Ascending aorta (tissue), 2 donors: ENCODE measurements around the gene MAML2. TPM values are rescaled to one million over a fixed set of nuclear protein-coding genes. Genes with fewer than 3 reads are reported as not detected.
A peak's percentile ranks its signal among the peaks of the same experiment; 100 is the strongest.
"Not testable (repeated sequence)": the region's sequence is repeated elsewhere in the genome, so short reads cannot be mapped to it uniquely, and the experiment has no call there.

ENCODE experiments used
- DNase-seq, 2 donors: peaks; one replicate each; pipeline ENCODE4 v3.0.0-alpha.2; 2019; ENCODE audit warnings: low spot score in 2 of 2
- H3K27ac ChIP-seq, 2 donors: fragments of 200-600 bp; sonication (generic); one replicate each; pipeline ENCODE4 v1.5.1; 2016 to 2017; ENCODE audit warnings: mild to moderate bottlenecking in 1 of 2
- H3K27me3 ChIP-seq: fragments of 200-600 bp; sonication (generic); one replicate; pipeline ENCODE4 v1.5.1; 2017
- H3K36me3 ChIP-seq, 2 donors: fragments of 200-600 bp; sonication (generic); one replicate each; pipeline ENCODE4 v1.5.1; 2016
- H3K4me1 ChIP-seq, 2 donors: fragments of 200-600 bp; sonication (generic); one replicate each; pipeline ENCODE4 v1.5.1; 2016 to 2017; ENCODE audit warnings: mild to moderate bottlenecking in 1 of 2
- H3K4me3 ChIP-seq, 2 donors: fragments of 200-600 bp; sonication (generic); one replicate each; pipeline ENCODE4 v1.5.1; 2016 to 2017; ENCODE audit warnings: mild to moderate bottlenecking in 1 of 2
- H3K9me3 ChIP-seq, 2 donors: fragments of 200-600 bp; sonication (generic); one replicate each; pipeline ENCODE4 v1.5.1; 2016
- intact Hi-C: fragments of 100-400 bp; cut with DNase I; formaldehyde crosslinking; loops from one replicate; pipeline ENCODE4 v1.15.1; 2023
- total RNA-seq: library from RNA; depleted of rRNA; stranded (reverse); fragments of >200 nt; gene quantifications from one replicate; pipeline ENCODE4 v1.1.0, GENCODE V29; 2016
- TF ChIP-seq, protein P1 (sequence below), 3 experiments: fragments of 200-600 bp in 2 of 3; fragments of 450-650 bp in 1 of 3; sonication (generic) in 2 of 3; IDR thresholded peaks; one replicate each; pipeline ENCODE4 v1.5.1; 2016 to 2019; ENCODE audit warnings: antibody characterized with exemption in 3 of 3, mild to moderate bottlenecking in 1 of 3, moderate library complexity in 1 of 3

Gene MAML2
- total RNA-seq, 1 donor from 2014 or later, result 13.2 TPM

GRCh38 chr11:96189351-96189750 lies 153.6 kb downstream of the MAML2 start:
- intact Hi-C loops, result no loop called here

DNA sequence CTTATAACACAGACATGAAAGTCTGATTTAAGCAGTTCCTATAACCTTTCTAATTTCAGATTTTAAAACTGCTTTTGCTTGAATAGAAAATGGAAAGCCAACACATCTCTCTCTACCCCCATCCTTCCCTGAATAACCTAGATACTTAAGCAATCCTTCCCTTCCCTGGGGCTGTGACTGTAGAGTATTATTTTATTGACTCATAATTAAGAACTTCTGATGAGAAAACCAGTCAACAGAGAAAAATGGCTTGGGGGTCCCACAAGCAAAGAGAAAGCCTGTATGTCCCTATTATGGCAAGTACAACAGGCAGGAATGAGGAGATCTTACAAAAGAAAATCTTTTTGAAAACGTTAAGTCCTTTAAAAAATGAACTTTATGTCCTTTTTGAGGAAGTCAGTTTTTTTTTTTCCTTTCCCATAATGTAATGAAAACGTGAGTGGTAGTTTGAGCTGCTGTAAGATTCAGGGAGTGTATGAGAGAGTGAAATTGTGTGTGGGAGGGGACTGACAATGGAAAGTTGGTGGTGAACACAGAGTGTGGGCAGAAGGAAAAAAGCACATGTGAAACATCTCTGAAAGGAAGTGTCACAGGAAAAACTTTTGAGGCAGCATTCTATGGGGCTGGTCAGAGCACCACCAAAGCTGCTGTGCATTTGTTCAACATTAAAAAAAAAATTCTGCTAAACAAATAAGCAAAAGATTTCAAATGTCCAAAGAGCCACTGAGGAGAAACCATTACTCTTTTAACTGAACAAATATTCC lies 154.6 kb downstream of the MAML2 start:
- TF ChIP-seq, protein P1, sequence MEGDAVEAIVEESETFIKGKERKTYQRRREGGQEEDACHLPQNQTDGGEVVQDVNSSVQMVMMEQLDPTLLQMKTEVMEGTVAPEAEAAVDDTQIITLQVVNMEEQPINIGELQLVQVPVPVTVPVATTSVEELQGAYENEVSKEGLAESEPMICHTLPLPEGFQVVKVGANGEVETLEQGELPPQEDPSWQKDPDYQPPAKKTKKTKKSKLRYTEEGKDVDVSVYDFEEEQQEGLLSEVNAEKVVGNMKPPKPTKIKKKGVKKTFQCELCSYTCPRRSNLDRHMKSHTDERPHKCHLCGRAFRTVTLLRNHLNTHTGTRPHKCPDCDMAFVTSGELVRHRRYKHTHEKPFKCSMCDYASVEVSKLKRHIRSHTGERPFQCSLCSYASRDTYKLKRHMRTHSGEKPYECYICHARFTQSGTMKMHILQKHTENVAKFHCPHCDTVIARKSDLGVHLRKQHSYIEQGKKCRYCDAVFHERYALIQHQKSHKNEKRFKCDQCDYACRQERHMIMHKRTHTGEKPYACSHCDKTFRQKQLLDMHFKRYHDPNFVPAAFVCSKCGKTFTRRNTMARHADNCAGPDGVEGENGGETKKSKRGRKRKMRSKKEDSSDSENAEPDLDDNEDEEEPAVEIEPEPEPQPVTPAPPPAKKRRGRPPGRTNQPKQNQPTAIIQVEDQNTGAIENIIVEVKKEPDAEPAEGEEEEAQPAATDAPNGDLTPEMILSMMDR (IDR thresholded peaks at IDR 0.05), result no peak
- Histone ChIP-seq H3K9me3 (no peaks in the 10 kb centered on the region), H3K4me3 (peak overlapping the region in 1 of 2 donors; percentile 6), H3K27ac (peak overlapping the region; percentile 71 to 83), H3K27me3 (no peaks in the 10 kb centered on the region), H3K36me3 (no peaks in the 10 kb centered on the region), H3K4me1 (peaks cover 9 to 25% of the 10 kb centered on the region in 2 donors)
- DNase-seq, result no peak
- intact Hi-C loops, result no loop called here

More at GRCh38 chr11:96189351-96189750, 153.6 kb downstream of the MAML2 start:
- Histone ChIP-seq H3K27me3 (no peaks in the 10 kb centered on the region), H3K27ac (no peak overlapping the region), H3K9me3 (no peaks in the 10 kb centered on the region), H3K4me3 (no peak overlapping the region), H3K4me1 (peaks cover 11 to 25% of the 10 kb centered on the region in 2 donors), H3K36me3 (no peaks in the 10 kb centered on the region)
- DNase-seq, result no peak
- TF ChIP-seq, protein P1 (IDR thresholded peaks at IDR 0.05), result no peak

- intact Hi-C loops, result loop anchor here (2.0 kb wide), 1 partner anchor 17 kb away; no protein-coding TSS in a partner anchor
- no peaks in the 10 kb centered on the region for H3K27me3 ChIP-seq
- H3K4me3 ChIP-seq, result peak overlapping the region in 1 of 2 donors; percentile 6
- H3K36me3 ChIP-seq, result no peaks in the 10 kb centered on the region
- peak overlapping the region; percentile 71 to 83 for H3K27ac ChIP-seq
- TF ChIP-seq, protein P1 (IDR thresholded peaks at IDR 0.05), result no peak
- H3K4me1 ChIP-seq, result peaks cover 9 to 25% of the 10 kb centered on the region in 2 donors
- peak in 1 of 2 donors; percentile 76 for DNase-seq
- no peaks in the 10 kb centered on the region for H3K9me3 ChIP-seq
Measured at GRCh38 chr11:96187822-96188221, 155.2 kb downstream of the MAML2 start.

GRCh38 chr11:96186806-96187205 lies 156.2 kb downstream of the MAML2 start:
- Histone ChIP-seq H3K27ac (peak overlapping the region; percentile 71 to 83), H3K36me3 (no peaks in the 10 kb centered on the region), H3K4me3 (no peak overlapping the region), H3K4me1 (peaks cover 9 to 25% of the 10 kb centered on the region in 2 donors), H3K9me3 (no peaks in the 10 kb centered on the region), H3K27me3 (no peaks in the 10 kb centered on the region)
- DNase-seq, result no peak
- TF ChIP-seq, protein P1 (IDR thresholded peaks at IDR 0.05), result no peak
- intact Hi-C loops, result loop anchor here (2.0 kb wide), 1 partner anchor 16 kb away; no protein-coding TSS in a partner anchor

GRCh38 chr11:96185220-96185768 lies 157.7 kb downstream of the MAML2 start:
- H3K36me3 ChIP-seq, result no peaks in the 10 kb centered on the region
- H3K9me3 ChIP-seq, result no peaks in the 10 kb centered on the region
- H3K27ac ChIP-seq, result no peak overlapping the region
- intact Hi-C loops, result no loop called here
- peaks cover 9 to 25% of the 10 kb centered on the region in 2 donors for H3K4me1 ChIP-seq
- TF ChIP-seq, protein P1 (IDR thresholded peaks at IDR 0.05), result no peak
- no peaks in the 10 kb centered on the region for H3K27me3 ChIP-seq
- H3K4me3 ChIP-seq, result no peak overlapping the region
- no peak for DNase-seq

GRCh38 chr11:96180937-96181336 lies 162.1 kb downstream of the MAML2 start:
- H3K36me3 ChIP-seq, H3K27ac ChIP-seq, H3K4me1 ChIP-seq, H3K9me3 ChIP-seq, DNase-seq, intact Hi-C loops, H3K27me3 ChIP-seq, H3K4me3 ChIP-seq: not testable (repeated sequence)
